Colonic mucosa (tissue), 4 donors: ENCODE measurements around the gene SMPD1. TPM values are rescaled to one million over a fixed set of nuclear protein-coding genes. Genes with fewer than 3 reads are reported as not detected.
"Not testable (repeated sequence)": the region's sequence is repeated elsewhere in the genome, so short reads cannot be mapped to it uniquely, and the experiment has no call there.

ENCODE experiments used
- DNase-seq: peaks from one replicate; pipeline ENCODE4 v3.0.0-alpha.2; 2020
- H3K27ac ChIP-seq: fragments of 200-600 bp; one replicate; pipeline ENCODE4 v1.8.0; 2021
- H3K27me3 ChIP-seq: fragments of 200-600 bp; one replicate; pipeline ENCODE4 v1.8.0; 2021
- H3K36me3 ChIP-seq: fragments of 200-600 bp; one replicate; pipeline ENCODE4 v1.8.0; 2021
- H3K4me1 ChIP-seq: fragments of 200-600 bp; one replicate; pipeline ENCODE4 v1.8.0; 2021; ENCODE audit warnings: mild to moderate bottlenecking
- H3K4me3 ChIP-seq: fragments of 200-600 bp; one replicate; pipeline ENCODE4 v1.8.0; 2021
- H3K9ac ChIP-seq, 2 donors: one replicate each; pipeline ENCODE4 v1.7.0; 2013; ENCODE audit warnings: control low read depth in 2 of 2, low read depth in 2 of 2, low read length in 2 of 2
- H3K9me3 ChIP-seq: fragments of 200-600 bp; one replicate; pipeline ENCODE4 v1.8.0; 2021
- intact Hi-C: fragments of 100-400 bp; cut with DNase I; formaldehyde crosslinking; loops from one replicate; pipeline ENCODE4 v1.14.1; 2022
- total RNA-seq, 2 donors: library from RNA; stranded (reverse); fragmentation: NEBNext Ultra II Directional in 1 of 2; extraction: Animal tissue kit (Norgen Biotek cat#: 25700) in 1 of 2; gene quantifications; one replicate each; pipeline ENCODE4 v1.2.1, GENCODE V29; 2021
- TF ChIP-seq, protein P1 (sequence below): fragments of 200-600 bp; IDR thresholded peaks from one replicate; pipeline ENCODE4 v1.8.0; 2022; ENCODE audit warnings: antibody characterized with exemption, mild to moderate bottlenecking
- donor health status: healthy.
- donor health status: DM: no; HTN: no; CAD: no.
- donor health status: DM: no; HTN: no; CAD: no.

Gene SMPD1
- total RNA-seq, 2 donors from 2014 or later, result 49.3 to 57.1 TPM

DNA sequence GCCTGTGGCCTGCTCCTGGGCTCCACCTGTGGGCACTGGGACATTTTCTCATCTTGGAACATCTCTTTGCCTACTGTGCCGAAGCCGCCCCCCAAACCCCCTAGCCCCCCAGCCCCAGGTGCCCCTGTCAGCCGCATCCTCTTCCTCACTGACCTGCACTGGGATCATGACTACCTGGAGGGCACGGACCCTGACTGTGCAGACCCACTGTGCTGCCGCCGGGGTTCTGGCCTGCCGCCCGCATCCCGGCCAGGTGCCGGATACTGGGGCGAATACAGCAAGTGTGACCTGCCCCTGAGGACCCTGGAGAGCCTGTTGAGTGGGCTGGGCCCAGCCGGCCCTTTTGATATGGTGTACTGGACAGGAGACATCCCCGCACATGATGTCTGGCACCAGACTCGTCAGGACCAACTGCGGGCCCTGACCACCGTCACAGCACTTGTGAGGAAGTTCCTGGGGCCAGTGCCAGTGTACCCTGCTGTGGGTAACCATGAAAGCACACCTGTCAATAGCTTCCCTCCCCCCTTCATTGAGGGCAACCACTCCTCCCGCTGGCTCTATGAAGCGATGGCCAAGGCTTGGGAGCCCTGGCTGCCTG, 1.4 kb downstream of the SMPD1 start:
- Histone ChIP-seq H3K27me3 (no peaks in the 10 kb centered on the region), H3K9ac (no peak overlapping the region), H3K4me1 (peaks cover 4% of the 10 kb centered on the region), H3K9me3 (no peaks in the 10 kb centered on the region), H3K27ac (no peak overlapping the region), H3K4me3 (peak overlapping the region; percentile 84), H3K36me3 (no peaks in the 10 kb centered on the region)
- TF ChIP-seq, protein P1, sequence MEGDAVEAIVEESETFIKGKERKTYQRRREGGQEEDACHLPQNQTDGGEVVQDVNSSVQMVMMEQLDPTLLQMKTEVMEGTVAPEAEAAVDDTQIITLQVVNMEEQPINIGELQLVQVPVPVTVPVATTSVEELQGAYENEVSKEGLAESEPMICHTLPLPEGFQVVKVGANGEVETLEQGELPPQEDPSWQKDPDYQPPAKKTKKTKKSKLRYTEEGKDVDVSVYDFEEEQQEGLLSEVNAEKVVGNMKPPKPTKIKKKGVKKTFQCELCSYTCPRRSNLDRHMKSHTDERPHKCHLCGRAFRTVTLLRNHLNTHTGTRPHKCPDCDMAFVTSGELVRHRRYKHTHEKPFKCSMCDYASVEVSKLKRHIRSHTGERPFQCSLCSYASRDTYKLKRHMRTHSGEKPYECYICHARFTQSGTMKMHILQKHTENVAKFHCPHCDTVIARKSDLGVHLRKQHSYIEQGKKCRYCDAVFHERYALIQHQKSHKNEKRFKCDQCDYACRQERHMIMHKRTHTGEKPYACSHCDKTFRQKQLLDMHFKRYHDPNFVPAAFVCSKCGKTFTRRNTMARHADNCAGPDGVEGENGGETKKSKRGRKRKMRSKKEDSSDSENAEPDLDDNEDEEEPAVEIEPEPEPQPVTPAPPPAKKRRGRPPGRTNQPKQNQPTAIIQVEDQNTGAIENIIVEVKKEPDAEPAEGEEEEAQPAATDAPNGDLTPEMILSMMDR, result no peak
- no peak for DNase-seq
- intact Hi-C loops, result no loop called here

DNA sequence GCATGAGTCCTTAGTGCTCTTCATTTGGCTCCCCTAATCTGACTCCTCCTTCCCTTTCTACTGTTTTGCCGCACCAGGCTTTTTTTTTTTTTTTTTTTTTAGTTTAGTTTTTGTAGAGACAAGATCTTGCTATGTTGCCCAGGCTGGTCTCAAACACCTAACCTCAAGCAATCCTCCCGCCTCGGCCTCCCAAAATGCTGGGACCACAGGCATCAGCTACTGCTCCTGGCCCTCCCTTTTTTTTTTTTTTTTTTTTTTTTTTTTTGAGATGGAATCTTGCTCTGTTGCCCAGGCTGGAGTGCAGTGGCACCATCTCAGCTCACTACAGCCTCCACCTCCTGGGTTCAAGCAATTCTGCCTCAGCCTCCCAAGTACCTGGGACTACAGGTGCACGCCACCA, 2.0 kb downstream of the SMPD1 start:
- H3K36me3 ChIP-seq, DNase-seq, H3K4me1 ChIP-seq, H3K4me3 ChIP-seq, H3K9me3 ChIP-seq, H3K27me3 ChIP-seq, intact Hi-C loops, H3K27ac ChIP-seq, H3K9ac ChIP-seq: not testable (repeated sequence)

DNA sequence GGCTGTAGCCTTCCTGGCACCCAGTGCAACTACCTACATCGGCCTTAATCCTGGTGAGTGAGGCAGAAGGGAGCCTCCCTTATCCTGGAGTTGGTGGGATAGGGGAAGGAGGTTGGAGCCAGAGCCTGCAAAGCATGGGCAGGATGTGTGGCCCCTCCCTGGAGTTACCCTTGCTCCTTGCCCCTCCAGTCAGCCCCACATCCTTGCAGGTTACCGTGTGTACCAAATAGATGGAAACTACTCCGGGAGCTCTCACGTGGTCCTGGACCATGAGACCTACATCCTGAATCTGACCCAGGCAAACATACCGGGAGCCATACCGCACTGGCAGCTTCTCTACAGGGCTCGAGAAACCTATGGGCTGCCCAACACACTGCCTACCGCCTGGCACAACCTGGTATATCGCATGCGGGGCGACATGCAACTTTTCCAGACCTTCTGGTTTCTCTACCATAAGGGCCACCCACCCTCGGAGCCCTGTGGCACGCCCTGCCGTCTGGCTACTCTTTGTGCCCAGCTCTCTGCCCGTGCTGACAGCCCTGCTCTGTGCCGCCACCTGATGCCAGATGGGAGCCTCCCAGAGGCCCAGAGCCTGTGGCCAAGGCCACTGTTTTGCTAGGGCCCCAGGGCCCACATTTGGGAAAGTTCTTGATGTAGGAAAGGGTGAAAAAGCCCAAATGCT, 3.9 kb downstream of the SMPD1 start:
- no peak for DNase-seq
- H3K9ac ChIP-seq, result no peak overlapping the region
- intact Hi-C loops, result no loop called here
- H3K27ac ChIP-seq, result no peak overlapping the region
- no peaks in the 10 kb centered on the region for H3K9me3 ChIP-seq
- H3K36me3 ChIP-seq, result no peaks in the 10 kb centered on the region
- H3K4me3 ChIP-seq, result no peak overlapping the region
- H3K4me1 ChIP-seq, result no peaks in the 10 kb centered on the region
- TF ChIP-seq, protein P1, result no peak
- H3K27me3 ChIP-seq, result no peaks in the 10 kb centered on the region

DNA sequence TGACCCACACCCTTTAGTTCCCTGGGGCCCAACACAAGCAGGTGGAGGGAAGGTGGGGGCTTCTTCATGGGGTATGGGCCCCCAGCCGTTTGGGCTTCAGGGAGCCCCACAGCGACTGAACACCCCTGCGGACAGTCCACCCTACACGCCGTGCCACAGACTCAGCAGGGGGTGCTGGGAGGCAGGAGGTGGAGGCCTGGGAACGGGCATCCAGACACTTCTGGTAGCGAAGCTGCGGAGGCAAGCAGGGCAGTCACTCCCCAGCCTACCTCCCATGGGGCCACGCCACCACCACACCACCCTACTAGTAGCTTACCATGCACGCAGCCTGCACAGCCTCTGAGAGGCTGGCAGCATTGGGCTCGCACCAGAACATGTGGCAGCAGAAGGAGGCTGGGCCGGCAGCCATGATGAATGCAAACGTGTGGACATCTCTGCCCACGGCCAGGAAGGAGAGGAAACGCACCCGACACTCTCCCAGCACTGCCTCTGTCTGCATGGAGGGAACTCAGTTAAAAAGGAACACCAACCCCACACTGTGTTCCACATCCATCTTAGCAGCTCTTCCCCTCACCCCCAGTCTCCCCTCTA, 5.3 kb downstream of the SMPD1 start:
- Histone ChIP-seq H3K27me3 (no peaks in the 10 kb centered on the region), H3K4me1 (no peaks in the 10 kb centered on the region), H3K36me3 (no peaks in the 10 kb centered on the region), H3K4me3 (no peak overlapping the region), H3K27ac (no peak overlapping the region), H3K9me3 (no peaks in the 10 kb centered on the region), H3K9ac (no peak overlapping the region)
- intact Hi-C loops, result no loop called here
- DNase-seq, result no peak
- TF ChIP-seq, protein P1, result no peak

DNA sequence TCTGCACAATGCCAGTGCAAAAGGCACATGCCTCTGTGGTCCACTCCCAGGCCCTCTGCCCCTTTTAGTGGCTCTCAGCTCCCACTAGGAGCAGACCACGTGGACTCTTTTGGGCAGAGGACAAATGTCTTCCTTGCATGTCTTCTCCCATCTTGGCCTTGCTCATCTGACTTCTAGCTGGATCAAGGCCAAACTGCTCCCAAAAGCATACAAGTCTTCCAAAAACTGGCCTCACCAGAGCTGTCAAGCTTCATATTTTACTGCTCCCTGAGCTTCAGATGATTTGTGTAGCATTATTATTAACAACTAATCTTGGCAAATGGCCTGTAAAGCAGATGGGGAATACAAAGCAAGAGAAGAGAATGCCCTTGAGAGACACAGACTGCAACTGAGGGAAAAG, 6.9 kb downstream of the SMPD1 start:
- DNase-seq, result no peak
- Histone ChIP-seq H3K27ac (no peak overlapping the region), H3K4me1 (no peaks in the 10 kb centered on the region), H3K4me3 (no peak overlapping the region), H3K9me3 (no peaks in the 10 kb centered on the region), H3K9ac (no peak overlapping the region), H3K36me3 (no peaks in the 10 kb centered on the region), H3K27me3 (no peaks in the 10 kb centered on the region)
- TF ChIP-seq, protein P1, result no peak
- intact Hi-C loops, result no loop called here

DNA sequence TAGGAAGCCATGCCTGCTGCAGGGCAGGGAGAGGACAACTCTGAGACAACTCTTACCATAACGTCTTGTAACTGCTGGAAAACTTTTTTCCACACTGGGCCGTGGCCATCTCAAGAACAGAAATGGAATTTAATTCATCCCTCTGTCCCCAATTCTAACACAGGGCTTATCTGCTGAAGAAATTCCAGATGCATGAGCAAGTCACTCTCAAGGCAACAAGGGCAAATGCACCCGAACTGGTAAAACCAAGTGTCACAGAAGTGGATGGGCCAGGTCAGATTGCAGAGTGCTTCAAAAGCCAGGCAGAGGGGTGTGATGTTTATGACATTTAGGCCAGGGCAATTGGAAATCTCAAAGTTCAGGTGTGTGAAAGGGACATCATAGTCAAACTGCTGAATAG, 7.4 kb downstream of the SMPD1 start:
- TF ChIP-seq, protein P1, result no peak
- Histone ChIP-seq H3K27me3 (no peaks in the 10 kb centered on the region), H3K4me1 (no peaks in the 10 kb centered on the region), H3K9me3 (no peaks in the 10 kb centered on the region), H3K36me3 (no peaks in the 10 kb centered on the region), H3K9ac (no peak overlapping the region), H3K27ac (no peak overlapping the region), H3K4me3 (no peak overlapping the region)
- intact Hi-C loops, result no loop called here
- no peak for DNase-seq
